ENCODE measurements around the gene C2CD2. TPM values are rescaled to one million over a fixed set of nuclear protein-coding genes. Genes with fewer than 3 reads are reported as not detected.

The C2CD2 gene
- total and polyA plus RNA-seq, 10 of the 15 experiments (the other 5 are each of a cell fraction or from before 2014, with no cell fraction given) = 2.2 to 30.9 (median 9.9) TPM

DNA sequence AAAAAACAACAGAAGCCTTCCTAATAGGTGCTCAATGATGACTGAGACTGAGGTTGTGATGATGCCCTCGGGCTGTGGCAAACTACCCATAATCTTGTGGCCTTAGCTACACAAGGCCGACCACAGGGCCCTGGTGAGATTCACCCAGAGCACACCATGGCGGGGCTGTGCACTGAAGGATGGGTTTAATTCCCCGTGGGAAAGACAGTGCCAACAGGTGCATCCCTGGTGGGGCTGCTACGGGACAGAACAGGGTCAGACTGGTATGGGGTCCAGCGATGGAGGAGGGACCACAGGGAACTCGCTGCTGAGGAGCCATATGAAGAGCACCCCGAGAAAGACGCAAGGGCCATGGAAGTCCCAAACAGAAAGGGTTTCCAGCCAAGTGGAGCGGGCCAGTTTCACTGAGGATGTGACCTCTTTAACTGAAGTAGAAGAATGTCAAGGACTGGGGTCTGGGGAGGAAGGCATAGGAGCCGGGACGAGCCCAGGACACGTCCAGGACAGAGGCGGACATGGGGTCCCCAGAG lies 96.0 kb downstream of the C2CD2 start:
- no peak for ATAC-seq
- H3K9ac ChIP-seq (ENCODE audit: control insufficient read depth, insufficient read depth, low read length) = no peak overlapping the region
- BruUV-seq (replicated peaks) = no TSS peak
- H4K20me1 ChIP-seq (ENCODE audit: control insufficient read depth, insufficient read depth) = no peaks in the 10 kb centered on the region
- H3K27me3 ChIP-seq (replicated peaks in 1 of 2; ENCODE audit: control insufficient read depth in 2 of 2, insufficient read depth in 2 of 2, low read length in 1 of 2) = no peaks in the 10 kb centered on the region
- ChIA-PET POLR2A (interaction anchor here (0.6 kb wide), 1 partner anchor 149 kb away, joined by 5 read pairs; no protein-coding TSS in a partner anchor), RAD21 (ENCODE audit: unreplicated experiment) (no interaction called here), SMC1A (ENCODE audit: uncharacterized antibody, unreplicated experiment) (interaction anchor here (1.6 kb wide), 1 partner anchor 22 kb away, joined by 4 read pairs; no protein-coding TSS in a partner anchor), CTCF (no interaction called here)
- 74% methylated on average over 14 of the region's 14 CpGs for WGBS (ENCODE audit: insufficient coverage, insufficient replicate concordance, low lambda C conversion rate, missing lambda C conversion rate)
- H3K36me3 ChIP-seq (ENCODE audit: control insufficient read depth in 2 of 2, insufficient read depth in 2 of 2, low read length in 1 of 2) = peaks cover 25 to 29% of the 10 kb centered on the region in 2 experiments
- no peak for FAIRE-seq
- H3K79me2 ChIP-seq (ENCODE audit: control insufficient read depth, insufficient read depth, low read length) = peaks cover 20% of the 10 kb centered on the region
- in situ Hi-C loops (cut with MboI) = no loop called here
- H3K4me2 ChIP-seq (ENCODE audit: control insufficient read depth, insufficient read depth) = no peak overlapping the region
- H3K4me1 ChIP-seq (ENCODE audit: control insufficient read depth, insufficient read depth, low read length) = peaks cover 18% of the 10 kb centered on the region
- no peaks in the 10 kb centered on the region for H3K9me3 ChIP-seq (replicated peaks; ENCODE audit: control insufficient read depth, insufficient read depth, low read length)
- no peak for DNase-seq (ENCODE audit: low read depth, low spot score)
- no peak overlapping the region for H2AFZ ChIP-seq (ENCODE audit: control insufficient read depth, low read depth, low read length)
- intact Hi-C loops (cut with micrococcal nuclease; ENCODE audit: unreplicated experiment) = no loop called here
- H3K27ac ChIP-seq (ENCODE audit: control insufficient read depth, insufficient read depth) = no peak overlapping the region
- H3K4me3 ChIP-seq = no peak overlapping the region
- no peak for TF ChIP-seq IRF4 (IDR thresholded peaks at IDR 0.05; ENCODE audit: low read depth, low read length)
- TF ChIP-seq FOS (IDR thresholded peaks at IDR 0.05; ENCODE audit: borderline replicate concordance, extremely low read depth, insufficient read length) = no peak
- no peak for TF ChIP-seq POLR2AphosphoS5 (IDR thresholded peaks at IDR 0.05; ENCODE audit: low read length)
- TF ChIP-seq, protein P1, sequence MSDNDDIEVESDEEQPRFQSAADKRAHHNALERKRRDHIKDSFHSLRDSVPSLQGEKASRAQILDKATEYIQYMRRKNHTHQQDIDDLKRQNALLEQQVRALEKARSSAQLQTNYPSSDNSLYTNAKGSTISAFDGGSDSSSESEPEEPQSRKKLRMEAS (IDR thresholded peaks at IDR 0.05; ENCODE audit: low read depth, low read length) = no peak
- TF ChIP-seq, protein P2, sequence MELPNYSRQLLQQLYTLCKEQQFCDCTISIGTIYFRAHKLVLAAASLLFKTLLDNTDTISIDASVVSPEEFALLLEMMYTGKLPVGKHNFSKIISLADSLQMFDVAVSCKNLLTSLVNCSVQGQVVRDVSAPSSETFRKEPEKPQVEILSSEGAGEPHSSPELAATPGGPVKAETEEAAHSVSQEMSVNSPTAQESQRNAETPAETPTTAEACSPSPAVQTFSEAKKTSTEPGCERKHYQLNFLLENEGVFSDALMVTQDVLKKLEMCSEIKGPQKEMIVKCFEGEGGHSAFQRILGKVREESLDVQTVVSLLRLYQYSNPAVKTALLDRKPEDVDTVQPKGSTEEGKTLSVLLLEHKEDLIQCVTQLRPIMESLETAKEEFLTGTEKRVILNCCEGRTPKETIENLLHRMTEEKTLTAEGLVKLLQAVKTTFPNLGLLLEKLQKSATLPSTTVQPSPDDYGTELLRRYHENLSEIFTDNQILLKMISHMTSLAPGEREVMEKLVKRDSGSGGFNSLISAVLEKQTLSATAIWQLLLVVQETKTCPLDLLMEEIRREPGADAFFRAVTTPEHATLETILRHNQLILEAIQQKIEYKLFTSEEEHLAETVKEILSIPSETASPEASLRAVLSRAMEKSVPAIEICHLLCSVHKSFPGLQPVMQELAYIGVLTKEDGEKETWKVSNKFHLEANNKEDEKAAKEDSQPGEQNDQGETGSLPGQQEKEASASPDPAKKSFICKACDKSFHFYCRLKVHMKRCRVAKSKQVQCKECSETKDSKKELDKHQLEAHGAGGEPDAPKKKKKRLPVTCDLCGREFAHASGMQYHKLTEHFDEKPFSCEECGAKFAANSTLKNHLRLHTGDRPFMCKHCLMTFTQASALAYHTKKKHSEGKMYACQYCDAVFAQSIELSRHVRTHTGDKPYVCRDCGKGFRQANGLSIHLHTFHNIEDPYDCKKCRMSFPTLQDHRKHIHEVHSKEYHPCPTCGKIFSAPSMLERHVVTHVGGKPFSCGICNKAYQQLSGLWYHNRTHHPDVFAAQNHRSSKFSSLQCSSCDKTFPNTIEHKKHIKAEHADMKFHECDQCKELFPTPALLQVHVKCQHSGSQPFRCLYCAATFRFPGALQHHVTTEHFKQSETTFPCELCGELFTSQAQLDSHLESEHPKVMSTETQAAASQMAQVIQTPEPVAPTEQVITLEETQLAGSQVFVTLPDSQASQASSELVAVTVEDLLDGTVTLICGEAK (IDR thresholded peaks at IDR 0.05; ENCODE audit: borderline replicate concordance) = no peak
- no peak for TF ChIP-seq RAD21 (IDR thresholded peaks at IDR 0.05; ENCODE audit: insufficient read depth, low read depth, low read length)
- TF ChIP-seq RFX5 (IDR thresholded peaks at IDR 0.05; ENCODE audit: low read depth, low read length) = no peak
- TF ChIP-seq, protein P3, sequence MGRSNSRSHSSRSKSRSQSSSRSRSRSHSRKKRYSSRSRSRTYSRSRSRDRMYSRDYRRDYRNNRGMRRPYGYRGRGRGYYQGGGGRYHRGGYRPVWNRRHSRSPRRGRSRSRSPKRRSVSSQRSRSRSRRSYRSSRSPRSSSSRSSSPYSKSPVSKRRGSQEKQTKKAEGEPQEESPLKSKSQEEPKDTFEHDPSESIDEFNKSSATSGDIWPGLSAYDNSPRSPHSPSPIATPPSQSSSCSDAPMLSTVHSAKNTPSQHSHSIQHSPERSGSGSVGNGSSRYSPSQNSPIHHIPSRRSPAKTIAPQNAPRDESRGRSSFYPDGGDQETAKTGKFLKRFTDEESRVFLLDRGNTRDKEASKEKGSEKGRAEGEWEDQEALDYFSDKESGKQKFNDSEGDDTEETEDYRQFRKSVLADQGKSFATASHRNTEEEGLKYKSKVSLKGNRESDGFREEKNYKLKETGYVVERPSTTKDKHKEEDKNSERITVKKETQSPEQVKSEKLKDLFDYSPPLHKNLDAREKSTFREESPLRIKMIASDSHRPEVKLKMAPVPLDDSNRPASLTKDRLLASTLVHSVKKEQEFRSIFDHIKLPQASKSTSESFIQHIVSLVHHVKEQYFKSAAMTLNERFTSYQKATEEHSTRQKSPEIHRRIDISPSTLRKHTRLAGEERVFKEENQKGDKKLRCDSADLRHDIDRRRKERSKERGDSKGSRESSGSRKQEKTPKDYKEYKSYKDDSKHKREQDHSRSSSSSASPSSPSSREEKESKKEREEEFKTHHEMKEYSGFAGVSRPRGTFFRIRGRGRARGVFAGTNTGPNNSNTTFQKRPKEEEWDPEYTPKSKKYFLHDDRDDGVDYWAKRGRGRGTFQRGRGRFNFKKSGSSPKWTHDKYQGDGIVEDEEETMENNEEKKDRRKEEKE (IDR thresholded peaks at IDR 0.05) = no peak
- TF ChIP-seq, protein P4, sequence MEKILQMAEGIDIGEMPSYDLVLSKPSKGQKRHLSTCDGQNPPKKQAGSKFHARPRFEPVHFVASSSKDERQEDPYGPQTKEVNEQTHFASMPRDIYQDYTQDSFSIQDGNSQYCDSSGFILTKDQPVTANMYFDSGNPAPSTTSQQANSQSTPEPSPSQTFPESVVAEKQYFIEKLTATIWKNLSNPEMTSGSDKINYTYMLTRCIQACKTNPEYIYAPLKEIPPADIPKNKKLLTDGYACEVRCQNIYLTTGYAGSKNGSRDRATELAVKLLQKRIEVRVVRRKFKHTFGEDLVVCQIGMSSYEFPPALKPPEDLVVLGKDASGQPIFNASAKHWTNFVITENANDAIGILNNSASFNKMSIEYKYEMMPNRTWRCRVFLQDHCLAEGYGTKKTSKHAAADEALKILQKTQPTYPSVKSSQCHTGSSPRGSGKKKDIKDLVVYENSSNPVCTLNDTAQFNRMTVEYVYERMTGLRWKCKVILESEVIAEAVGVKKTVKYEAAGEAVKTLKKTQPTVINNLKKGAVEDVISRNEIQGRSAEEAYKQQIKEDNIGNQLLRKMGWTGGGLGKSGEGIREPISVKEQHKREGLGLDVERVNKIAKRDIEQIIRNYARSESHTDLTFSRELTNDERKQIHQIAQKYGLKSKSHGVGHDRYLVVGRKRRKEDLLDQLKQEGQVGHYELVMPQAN (conservative IDR thresholded peaks at IDR 0.05) = no peak
- TF ChIP-seq, protein P5, sequence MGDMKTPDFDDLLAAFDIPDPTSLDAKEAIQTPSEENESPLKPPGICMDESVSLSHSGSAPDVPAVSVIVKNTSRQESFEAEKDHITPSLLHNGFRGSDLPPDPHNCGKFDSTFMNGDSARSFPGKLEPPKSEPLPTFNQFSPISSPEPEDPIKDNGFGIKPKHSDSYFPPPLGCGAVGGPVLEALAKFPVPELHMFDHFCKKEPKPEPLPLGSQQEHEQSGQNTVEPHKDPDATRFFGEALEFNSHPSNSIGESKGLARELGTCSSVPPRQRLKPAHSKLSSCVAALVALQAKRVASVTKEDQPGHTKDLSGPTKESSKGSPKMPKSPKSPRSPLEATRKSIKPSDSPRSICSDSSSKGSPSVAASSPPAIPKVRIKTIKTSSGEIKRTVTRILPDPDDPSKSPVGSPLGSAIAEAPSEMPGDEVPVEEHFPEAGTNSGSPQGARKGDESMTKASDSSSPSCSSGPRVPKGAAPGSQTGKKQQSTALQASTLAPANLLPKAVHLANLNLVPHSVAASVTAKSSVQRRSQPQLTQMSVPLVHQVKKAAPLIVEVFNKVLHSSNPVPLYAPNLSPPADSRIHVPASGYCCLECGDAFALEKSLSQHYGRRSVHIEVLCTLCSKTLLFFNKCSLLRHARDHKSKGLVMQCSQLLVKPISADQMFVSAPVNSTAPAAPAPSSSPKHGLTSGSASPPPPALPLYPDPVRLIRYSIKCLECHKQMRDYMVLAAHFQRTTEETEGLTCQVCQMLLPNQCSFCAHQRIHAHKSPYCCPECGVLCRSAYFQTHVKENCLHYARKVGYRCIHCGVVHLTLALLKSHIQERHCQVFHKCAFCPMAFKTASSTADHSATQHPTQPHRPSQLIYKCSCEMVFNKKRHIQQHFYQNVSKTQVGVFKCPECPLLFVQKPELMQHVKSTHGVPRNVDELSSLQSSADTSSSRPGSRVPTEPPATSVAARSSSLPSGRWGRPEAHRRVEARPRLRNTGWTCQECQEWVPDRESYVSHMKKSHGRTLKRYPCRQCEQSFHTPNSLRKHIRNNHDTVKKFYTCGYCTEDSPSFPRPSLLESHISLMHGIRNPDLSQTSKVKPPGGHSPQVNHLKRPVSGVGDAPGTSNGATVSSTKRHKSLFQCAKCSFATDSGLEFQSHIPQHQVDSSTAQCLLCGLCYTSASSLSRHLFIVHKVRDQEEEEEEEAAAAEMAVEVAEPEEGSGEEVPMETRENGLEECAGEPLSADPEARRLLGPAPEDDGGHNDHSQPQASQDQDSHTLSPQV (IDR thresholded peaks at IDR 0.05) = no peak

All from GM12878 (cell line).